Smooth muscle cell (in vitro differentiated cells): ENCODE results near the gene TBL1X. TPM values are rescaled to one million over a fixed set of nuclear protein-coding genes. Genes with fewer than 3 reads are reported as not detected.

Experiments
- DNase-seq: peaks from one replicate; lab custom pipeline; 2025; ENCODE audit not compliant: unreplicated experiment; lab: John Stamatoyannopoulos, UW
- H2AFZ ChIP-seq: fragments of 200-600 bp; sonication (generic); 2 replicates; pipeline ENCODE4 v1.6.0; 2016; ENCODE audit warnings: antibody characterized with exemption, low read depth, mild to moderate bottlenecking
- H3F3A ChIP-seq: fragments of 200-600 bp; sonication (generic); 2 replicates; pipeline ENCODE4 v1.6.0; 2017; ENCODE audit warnings: antibody characterized with exemption, low read depth
- H3K27ac ChIP-seq: fragments of 200-600 bp; sonication (generic); 2 replicates; pipeline ENCODE4 v1.5.1; 2016; ENCODE audit warnings: low read depth, mild to moderate bottlenecking
- H3K27me3 ChIP-seq: fragments of 200-600 bp; sonication (generic); 2 replicates; pipeline ENCODE4 v1.6.1; 2016; ENCODE audit warnings: low read depth, mild to moderate bottlenecking
- H3K36me3 ChIP-seq: fragments of 200-600 bp; sonication (generic); 2 replicates; pipeline ENCODE4 v1.5.1; 2016; ENCODE audit warnings: low read depth
- H3K4me1 ChIP-seq: fragments of 200-600 bp; sonication (generic); 2 replicates; pipeline ENCODE4 v1.5.1; 2016; ENCODE audit warnings: low read depth
- H3K4me2 ChIP-seq: fragments of 200-600 bp; sonication (generic); 2 replicates; pipeline ENCODE4 v1.6.0; 2016; ENCODE audit warnings: mild to moderate bottlenecking
- H3K4me3 ChIP-seq: fragments of 200-600 bp; sonication (generic); 2 replicates; pipeline ENCODE4 v1.5.1; 2016; ENCODE audit warnings: mild to moderate bottlenecking
- H3K79me2 ChIP-seq: fragments of 200-600 bp; sonication (generic); 2 replicates; pipeline ENCODE4 v1.6.0; 2016; ENCODE audit warnings: low read depth, mild to moderate bottlenecking
- H3K9ac ChIP-seq: fragments of 200-600 bp; sonication (generic); 2 replicates; pipeline ENCODE4 v1.6.0; 2016; ENCODE audit warnings: low read depth
- H3K9me3 ChIP-seq: fragments of 200-600 bp; sonication (generic); replicated peaks from 2 replicates; pipeline ENCODE4 v1.5.1; 2016; ENCODE audit warnings: low read depth
- H4K20me1 ChIP-seq: fragments of 200-600 bp; sonication (generic); 2 replicates; pipeline ENCODE4 v1.6.0; 2016; ENCODE audit warnings: low read depth
- WGBS: methylation state at CpG from one replicate; pipeline ENCODE4 v1.1.7; 2016; ENCODE audit warnings: low lambda C conversion rate; 5-methylcytosine and 5-hydroxymethylcytosine counted together
- polyA plus RNA-seq: library from polyadenylated mRNA; unstranded; fragments of >200 nt; fragmentation: Nextera tagmentation; extraction: Ambion mirVana; gene quantifications from 2 replicates; pipeline ENCODE4 v1.2.1, GENCODE V29; 2016
- total RNA-seq: library from RNA; depleted of rRNA; stranded (reverse); fragments of >200 nt; gene quantifications from 2 replicates; pipeline ENCODE4 v1.2.3, GENCODE V29; 2014
- TF ChIP-seq, protein P1 (sequence below): fragments of 200-600 bp; sonication (generic); IDR thresholded peaks from 2 replicates; pipeline ENCODE4 v1.5.1; 2017; ENCODE audit warnings: borderline replicate concordance, mild to moderate bottlenecking, antibody characterized with exemption; ENCODE audit not compliant: insufficient read depth, poor library complexity, severe bottlenecking

Gene TBL1X
- total and polyA plus RNA-seq, 2 experiments from 2014 or later, result 9.0 to 9.8 TPM

DNA sequence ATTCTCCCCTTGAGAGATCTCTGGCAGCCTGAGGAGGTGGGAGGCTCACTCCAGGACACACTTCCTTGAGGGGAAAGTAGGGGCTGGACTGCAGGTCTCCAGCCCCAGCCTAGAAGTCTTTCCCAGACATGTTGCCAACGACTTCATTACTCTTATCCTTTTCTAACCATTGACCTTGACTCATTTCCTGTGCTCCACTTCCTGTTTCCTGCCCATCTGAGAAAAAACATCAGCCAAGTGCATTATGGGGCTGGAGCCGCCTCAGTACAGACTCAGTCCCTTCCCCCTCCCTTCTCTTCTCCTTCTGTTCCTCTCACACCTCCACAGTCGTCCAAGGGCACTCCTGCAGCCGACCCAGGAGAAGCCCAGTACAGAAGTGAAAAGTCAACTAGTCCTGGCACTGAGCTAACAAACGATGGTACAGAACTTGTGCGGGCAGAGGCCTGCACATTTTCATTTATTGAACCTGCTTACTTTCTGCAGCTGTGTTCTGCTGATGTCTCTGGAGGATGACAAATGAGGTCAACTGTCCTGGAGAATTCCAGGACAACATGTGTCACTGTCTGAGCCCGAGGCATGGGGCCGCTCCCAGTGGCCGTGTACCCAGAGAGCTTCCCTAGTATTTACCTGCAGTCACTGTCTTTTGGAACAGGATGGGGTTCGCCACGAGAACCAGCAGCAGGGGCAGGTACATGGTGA, 280.7 kb downstream of the TBL1X start:
- Histone ChIP-seq H3K79me2 (no peaks in the 10 kb centered on the region), H3K4me1 (peaks cover 6% of the 10 kb centered on the region), H3K27me3 (no peaks in the 10 kb centered on the region), H3K9me3 (no peaks in the 10 kb centered on the region), H3F3A (no peaks in the 10 kb centered on the region), H3K4me2 (peak overlapping the region; percentile 25), H4K20me1 (no peaks in the 10 kb centered on the region), H3K4me3 (no peak overlapping the region), H3K27ac (peak overlapping the region; percentile 96), H3K9ac (peak overlapping the region; percentile 90), H3K36me3 (no peaks in the 10 kb centered on the region), H2AFZ (no peak overlapping the region)
- 47% methylated on average over 11 of the region's 11 CpGs for WGBS
- TF ChIP-seq, protein P1, sequence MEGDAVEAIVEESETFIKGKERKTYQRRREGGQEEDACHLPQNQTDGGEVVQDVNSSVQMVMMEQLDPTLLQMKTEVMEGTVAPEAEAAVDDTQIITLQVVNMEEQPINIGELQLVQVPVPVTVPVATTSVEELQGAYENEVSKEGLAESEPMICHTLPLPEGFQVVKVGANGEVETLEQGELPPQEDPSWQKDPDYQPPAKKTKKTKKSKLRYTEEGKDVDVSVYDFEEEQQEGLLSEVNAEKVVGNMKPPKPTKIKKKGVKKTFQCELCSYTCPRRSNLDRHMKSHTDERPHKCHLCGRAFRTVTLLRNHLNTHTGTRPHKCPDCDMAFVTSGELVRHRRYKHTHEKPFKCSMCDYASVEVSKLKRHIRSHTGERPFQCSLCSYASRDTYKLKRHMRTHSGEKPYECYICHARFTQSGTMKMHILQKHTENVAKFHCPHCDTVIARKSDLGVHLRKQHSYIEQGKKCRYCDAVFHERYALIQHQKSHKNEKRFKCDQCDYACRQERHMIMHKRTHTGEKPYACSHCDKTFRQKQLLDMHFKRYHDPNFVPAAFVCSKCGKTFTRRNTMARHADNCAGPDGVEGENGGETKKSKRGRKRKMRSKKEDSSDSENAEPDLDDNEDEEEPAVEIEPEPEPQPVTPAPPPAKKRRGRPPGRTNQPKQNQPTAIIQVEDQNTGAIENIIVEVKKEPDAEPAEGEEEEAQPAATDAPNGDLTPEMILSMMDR, result no peak
- DNase-seq, result no peak

DNA sequence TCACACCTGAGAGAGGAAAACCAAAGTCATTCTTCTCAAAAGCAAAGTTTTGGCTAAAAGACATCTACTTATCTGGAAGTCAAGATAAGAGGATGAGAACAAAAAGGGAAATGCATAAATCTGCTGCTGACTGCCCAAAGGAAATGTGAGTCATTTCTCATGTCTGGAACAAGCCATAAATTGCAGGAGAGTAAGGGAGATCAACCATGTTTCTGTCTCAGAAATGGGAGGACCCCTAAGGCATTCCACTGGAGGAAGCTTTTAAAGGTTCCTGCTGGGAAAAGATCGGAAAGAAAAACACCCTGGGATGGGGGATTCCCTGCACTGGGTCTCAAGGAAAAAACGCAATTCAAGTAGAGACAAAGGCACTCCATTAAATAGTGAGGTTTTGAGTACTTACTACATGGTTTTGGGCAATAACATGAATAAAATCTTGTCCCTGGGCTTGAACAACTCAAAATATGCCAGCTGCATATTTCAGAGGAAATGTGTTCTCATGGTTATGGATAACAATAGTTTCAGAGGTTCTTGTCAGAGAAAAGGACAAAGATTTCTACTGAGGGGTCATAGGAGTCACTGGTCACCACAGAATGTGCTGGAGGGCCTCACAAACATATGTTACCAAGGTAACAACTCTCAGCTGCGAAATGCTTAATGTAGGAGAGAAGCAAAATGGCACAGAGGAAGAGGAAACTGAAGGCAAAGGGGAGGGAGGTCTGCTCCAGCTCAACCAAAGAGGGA, 281.5 kb downstream of the TBL1X start:
- DNase-seq, result no peak
- TF ChIP-seq, protein P1, result no peak
- Histone ChIP-seq H4K20me1 (no peaks in the 10 kb centered on the region), H3K27ac (peak overlapping the region; percentile 96), H3K9me3 (no peaks in the 10 kb centered on the region), H3K36me3 (no peaks in the 10 kb centered on the region), H3F3A (no peaks in the 10 kb centered on the region), H2AFZ (no peak overlapping the region), H3K27me3 (no peaks in the 10 kb centered on the region), H3K79me2 (no peaks in the 10 kb centered on the region), H3K4me2 (peak overlapping the region; percentile 25), H3K9ac (peak overlapping the region; percentile 90), H3K4me3 (no peak overlapping the region), H3K4me1 (peaks cover 6% of the 10 kb centered on the region)
- WGBS, result 16% methylated on average over 3 of the region's 3 CpGs

DNA sequence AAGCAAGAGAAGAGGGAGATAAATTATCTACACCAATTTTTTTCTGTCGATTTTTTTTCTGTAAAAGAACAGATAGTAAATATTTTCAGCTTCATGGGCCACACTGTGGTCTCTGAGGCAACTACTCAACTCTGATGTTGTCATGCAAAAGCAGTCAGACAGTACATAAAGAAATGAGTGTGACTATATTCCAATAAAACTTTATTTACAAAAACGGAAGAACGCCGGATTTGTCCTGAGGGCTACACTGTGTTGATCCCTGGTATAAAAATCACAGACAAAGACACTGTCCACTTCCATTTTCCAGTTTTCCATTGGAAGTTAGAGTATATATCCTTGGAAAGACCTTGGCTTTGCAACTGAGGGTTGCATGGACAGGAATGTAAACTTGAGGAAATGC, 282.8 kb downstream of the TBL1X start:
- no peaks in the 10 kb centered on the region for H4K20me1 ChIP-seq
- H2AFZ ChIP-seq, result no peak overlapping the region
- H3K4me1 ChIP-seq, result peaks cover 6% of the 10 kb centered on the region
- H3K9me3 ChIP-seq, result no peaks in the 10 kb centered on the region
- 78% methylated on average over 4 of the region's 4 CpGs for WGBS
- no peak for DNase-seq
- H3K27me3 ChIP-seq, result no peaks in the 10 kb centered on the region
- peak overlapping the region; percentile 25 for H3K4me2 ChIP-seq
- no peak overlapping the region for H3K9ac ChIP-seq
- peak overlapping the region; percentile 96 for H3K27ac ChIP-seq
- no peak overlapping the region for H3K4me3 ChIP-seq
- H3K36me3 ChIP-seq, result no peaks in the 10 kb centered on the region
- no peaks in the 10 kb centered on the region for H3K79me2 ChIP-seq
- no peaks in the 10 kb centered on the region for H3F3A ChIP-seq
- TF ChIP-seq, protein P1, result no peak
